HG02852 (cell line): Measurements from ENCODE around the gene C6orf120.

Experiments used
- ATAC-seq: cut with Tn5 transposase; IDR thresholded peaks from one replicate; pipeline ENCODE4 v1.9.1; 2021; ENCODE audit warnings: mild to moderate bottlenecking, moderate library complexity; ENCODE audit not compliant: unreplicated experiment

Gene C6orf120

DNA sequence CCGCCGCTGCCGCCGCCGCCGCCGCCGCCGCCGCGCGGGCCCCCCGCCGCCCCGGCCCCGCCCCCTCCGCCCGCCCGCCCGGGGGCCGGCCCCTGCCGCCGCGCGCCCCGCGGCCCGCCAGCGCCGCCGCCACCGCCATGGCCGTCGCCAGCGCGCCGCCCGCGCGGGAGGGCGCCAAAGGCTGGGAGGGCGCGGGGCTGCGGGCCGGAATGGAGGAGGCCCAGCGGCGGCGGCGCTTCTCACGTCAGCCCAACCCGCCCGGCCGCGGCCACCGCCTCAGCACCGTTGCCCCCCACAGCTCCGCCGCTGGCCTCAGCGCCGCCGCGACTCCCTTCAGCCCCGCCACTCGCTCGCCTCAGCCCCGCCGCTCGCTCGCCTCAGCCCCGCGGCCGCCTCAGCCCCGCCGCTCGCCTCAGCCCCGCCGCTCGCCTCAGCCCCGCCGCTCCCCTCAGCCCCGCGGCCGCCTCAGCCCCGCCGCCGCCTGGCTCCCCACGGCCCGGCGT lies 22.1 kb downstream of the C6orf120 start:
- ATAC-seq, result peak; percentile 33

DNA sequence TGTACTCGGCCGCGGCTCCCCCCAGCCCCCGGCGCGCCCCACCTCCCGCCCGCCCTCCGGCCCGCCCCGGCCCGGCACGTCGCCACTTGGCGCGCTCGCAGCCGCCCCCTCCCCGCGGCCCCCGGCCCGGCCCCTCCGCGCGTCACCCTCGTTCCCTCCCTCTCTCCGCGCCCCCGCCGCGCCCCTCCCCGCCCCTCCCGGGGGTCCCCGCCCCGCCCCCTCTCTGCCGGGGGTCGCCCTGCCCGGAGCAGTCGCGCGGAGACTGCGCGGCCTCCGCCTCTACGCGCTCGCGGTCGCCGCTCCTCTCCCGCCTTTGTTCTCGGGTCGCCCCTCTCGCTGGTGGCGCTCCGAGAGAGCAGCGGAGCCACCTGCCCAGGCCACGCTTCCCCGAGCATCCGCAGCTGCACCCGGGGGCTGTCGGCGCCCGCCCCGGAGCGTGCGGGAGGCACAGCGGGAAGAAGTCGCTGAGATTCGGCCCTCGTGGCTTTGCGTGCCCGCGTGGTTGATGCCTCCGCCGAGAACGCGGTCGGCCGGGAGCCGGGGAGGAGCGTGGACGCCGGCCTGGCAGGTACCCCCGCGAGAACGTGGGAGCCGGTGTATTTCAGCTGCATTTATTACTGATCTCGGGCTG lies 22.7 kb downstream of the C6orf120 start, which contains the start of gene PHF10:
PHF10 (minus strand) TSS at position 7 of the 631 bp plus-strand sequence. CDS start 569 bp downstream, outside the sequence.
- ATAC-seq, result peak; percentile 50

DNA sequence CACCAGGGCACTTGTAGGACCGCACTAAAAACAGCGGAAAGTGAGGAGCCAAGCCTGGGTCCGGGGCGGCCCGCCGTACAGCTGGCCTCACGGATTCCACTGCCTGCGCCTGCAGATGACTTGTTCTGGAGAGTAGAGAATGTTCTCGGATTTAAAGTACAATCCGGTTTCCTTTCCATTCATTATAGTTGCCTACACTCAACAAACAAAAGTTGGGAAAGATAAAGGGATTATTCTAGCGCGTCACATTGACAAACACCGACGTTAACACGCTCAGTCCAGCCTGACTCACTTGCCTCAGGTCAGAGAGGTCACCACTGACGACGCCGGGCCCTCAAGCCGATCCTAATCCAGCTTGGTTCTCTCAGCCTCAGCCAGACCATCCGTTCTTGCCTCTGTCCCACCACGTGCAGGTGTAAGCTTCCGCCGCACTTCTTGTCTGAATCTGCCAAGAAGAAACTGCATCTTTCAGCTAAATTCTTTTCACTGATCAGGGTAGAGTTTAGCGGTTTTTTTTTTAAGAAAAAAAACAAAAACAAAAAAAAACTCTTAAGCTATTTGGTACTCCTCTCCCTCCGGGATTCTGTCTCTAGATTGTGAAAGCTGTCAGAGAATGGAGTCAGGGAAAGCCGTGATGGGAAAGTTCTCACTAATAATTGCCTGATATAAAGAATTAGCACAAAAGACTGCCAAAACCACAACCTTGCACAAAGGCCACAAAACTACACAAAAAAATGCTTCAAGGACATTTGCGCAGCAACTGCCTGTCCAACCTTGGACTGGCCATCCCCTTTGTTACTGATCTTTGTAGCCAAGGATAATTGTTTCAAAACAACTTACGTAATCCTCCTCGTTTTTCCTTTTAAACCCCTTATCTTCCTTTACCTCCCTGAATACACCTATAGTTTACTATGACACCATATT lies 23.5 kb downstream of the C6orf120 start:
- peak; percentile 11 for ATAC-seq

DNA sequence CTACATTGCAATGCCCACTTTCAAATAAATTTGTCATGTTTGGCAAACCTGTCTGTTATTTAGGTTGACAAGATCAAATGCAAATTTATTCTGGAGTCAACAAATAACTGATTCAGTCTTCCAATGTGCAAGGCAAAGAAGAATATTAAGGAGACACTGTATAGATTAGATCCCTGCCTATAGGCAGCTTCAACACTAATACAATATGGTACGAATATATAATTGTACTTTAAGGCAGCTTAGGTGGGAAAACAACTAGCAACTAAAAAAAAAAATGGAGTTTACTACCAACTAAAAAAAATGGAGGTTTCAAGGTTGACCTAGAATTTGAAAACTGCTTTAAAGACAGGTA lies 24.1 kb downstream of the C6orf120 start:
- ATAC-seq, result no peak

DNA sequence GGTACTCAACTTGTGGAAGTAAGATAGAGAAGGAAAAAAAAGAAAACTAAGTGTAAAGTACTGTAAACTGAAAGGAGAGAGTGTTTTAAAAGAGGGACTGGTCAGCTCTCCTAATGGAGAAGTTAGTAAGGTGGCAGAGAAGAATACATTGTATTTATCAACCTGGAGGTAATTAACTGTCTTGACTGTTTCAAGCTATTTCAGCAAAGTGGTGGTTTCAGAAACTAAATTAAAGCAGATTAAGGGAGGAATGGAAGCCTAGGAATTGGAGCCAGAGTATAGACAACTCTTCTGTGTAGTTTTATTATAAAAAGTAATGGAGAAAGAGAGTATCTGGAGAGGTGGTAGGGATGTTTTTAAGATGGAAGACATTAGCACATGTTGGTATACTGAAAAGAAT lies 25.0 kb downstream of the C6orf120 start:
- no peak for ATAC-seq

DNA sequence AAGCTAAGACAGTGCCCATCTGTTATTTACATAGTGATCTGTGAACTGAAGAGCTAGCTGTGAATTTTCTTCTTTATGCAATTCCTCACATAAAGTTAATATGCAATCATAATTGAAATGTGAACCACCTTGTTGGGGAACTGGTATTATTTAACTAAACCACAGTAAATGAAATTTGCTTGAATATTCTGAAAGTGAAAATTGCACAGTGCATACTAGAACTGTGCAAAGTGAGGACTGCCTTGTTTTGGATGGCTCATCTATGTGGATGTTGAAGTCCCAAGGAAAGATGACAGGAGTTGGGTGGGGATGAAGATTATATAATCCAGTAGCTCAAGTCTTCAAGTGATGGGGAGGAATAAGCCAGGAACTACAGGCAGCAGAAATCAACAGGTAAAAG lies 28.0 kb downstream of the C6orf120 start:
- no peak for ATAC-seq

DNA sequence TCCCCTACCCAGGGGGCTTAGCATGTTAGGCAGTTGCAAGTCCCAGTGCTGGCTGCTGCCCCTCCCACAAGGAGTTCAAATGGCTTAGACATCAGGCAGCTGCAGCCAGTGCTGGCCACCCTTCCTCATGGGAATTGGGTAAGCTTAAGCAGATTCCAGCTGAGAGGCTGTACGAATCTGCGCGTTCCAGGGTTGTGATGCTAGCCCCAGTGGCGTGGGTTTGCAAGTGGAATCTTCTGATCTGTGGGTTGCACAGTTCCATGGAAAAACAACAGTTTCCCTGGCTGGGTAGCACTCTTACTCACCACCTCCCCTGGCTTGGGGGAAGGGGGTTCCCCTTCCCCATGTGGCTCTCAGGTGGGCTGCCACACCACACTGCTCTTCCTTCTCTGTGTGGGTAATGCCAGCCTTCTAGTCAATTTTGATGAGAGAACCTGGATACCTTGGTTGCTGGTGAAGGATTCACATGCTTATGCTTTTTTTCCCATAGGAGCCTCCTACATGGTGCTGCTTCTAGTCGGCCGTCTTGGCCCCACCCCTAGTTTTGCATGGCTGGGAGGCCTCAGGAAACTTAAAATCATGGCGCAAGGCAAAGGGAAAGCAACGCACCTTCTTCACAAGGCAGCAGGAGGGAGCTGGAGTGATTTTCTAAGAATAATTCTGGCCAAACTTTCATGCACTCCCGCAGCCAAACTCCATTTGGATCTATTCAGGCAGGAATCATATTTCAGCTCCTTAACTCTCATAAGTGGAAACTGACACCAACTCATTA lies 36.5 kb downstream of the C6orf120 start:
- ATAC-seq, result no peak

DNA sequence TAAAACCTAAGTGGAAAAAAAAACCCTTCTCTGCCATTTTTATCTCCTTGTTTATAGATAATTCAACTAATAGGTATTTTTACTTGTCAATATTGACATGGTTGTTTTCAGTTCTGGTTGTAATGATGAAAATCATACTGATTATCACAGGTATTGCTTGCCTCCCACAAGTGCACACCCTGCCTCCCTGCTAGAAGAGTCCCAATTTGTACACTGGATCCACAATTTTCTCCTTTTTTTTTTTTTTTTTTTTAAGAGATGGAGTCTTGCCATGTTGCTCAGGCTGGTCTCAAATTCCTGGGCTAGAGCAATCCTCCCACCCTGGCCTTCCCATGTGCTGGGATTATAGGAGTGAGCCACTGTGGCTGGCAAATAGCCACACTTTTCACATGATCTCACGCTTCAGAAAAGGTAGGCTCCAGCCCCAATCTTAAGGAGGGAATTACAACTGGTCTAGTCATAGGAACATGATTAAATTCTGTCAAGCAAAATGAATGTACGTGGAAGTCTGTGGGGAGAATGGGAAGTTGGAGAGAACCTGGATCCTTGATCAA lies 37.1 kb downstream of the C6orf120 start:
- no peak for ATAC-seq

DNA sequence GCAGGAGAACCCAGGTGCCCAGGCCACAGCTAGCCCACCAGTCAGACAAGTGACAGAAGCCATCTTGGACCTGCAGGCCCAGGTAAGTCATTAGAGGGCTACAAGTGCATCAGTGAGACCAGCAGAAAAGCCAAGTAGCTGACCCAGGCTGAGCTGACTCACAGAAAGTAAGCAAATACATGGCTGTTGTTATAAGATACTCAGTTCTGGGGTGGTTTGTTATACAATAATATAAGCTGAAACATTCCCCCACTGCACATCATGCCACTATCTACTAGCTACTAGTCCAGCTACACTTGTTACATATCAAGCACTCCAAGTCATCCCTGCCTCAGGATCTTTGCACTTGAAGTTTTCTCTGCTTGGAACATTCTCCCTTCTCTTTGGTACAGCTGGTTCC lies 39.4 kb downstream of the C6orf120 start:
- ATAC-seq, result no peak

DNA sequence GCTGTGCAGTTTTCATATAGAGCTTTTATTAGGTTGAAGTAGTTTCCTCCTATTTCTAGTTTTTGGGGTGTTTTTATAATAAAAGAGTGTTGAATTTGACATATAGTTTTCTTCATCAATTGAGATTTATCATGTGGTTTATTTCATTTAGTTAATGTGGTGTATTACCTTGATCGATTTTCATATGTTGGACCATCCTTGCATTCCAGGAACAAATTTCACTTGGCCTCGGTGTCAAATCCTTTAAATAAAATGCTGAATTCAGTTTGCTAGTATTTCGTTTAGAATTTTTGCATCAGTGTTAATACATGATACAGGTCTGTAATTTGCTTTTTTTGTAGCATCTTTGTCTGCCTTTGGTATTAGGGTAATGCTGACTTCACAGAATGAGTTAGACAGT lies 43.5 kb downstream of the C6orf120 start:
- no peak for ATAC-seq

DNA sequence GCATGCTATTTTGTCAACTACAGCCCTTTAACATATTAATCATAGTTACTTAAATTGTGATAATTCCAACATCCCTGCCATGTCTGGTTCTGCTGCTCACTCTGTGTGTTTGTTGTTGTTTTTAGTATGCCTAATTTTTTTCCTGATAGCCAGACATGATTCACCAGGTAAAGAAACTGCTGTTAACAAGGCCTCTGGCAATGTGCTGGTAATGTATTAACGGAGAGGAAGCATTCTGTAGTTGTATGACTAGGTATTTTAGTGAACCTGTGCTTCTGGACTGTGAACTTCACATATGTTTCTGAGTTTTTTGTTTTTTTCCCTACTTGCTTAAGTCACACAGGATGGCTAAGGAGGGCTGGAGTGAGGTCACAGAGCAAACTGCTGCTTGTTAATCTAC lies 44.6 kb downstream of the C6orf120 start:
- no peak for ATAC-seq

DNA sequence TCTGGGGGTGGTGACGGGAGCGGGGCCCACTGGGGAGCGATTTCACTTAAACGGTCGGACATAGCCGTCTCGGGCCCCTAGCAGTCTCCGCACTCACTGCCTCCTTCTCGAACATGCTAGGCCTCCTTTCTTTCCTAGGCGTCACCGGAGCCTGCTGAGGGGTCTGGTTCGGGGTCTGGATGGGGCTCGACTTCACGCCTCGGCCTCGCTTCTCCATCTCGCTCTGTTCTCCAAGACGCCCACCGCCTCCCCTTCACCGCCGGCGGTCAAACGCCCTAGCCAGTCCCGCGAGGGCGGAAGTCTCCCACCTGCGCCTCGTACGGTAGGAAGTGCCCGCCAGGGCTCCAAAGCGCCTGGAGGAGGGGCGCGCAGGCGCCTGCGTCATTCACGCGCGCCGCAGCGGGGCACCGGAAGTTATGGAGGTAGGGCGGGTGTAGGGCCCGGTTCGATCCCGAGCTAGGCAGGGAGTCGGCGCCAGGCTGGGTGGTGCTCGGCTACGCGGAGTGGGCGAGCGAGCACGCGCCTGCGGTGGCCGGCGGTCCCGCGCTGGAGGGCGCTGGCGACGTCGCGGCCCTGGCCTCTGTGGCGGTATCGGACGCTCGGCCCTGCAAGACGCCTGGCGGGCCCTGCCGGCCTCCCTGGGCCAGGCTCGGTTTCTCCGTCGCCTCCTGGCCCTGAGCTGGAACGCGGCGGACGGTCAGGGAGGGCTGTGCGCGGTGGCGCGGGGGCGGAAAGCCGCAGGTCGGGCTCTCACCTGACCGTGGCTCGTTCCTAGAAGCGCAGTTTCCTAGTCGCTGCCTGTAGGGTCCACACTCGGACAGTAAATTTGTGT lies 49.5 kb downstream of the C6orf120 start, which contains the start of the genes DYNLT2 and ERMARD:
DYNLT2 (minus strand) TSS at position 331 of the 832 bp plus-strand sequence; CDS start at position 217, 114 bp downstream.
ERMARD (plus strand) TSS at position 381 of the 832 bp plus-strand sequence; CDS start at position 417, 36 bp downstream.
- peak; percentile 94 for ATAC-seq

DNA sequence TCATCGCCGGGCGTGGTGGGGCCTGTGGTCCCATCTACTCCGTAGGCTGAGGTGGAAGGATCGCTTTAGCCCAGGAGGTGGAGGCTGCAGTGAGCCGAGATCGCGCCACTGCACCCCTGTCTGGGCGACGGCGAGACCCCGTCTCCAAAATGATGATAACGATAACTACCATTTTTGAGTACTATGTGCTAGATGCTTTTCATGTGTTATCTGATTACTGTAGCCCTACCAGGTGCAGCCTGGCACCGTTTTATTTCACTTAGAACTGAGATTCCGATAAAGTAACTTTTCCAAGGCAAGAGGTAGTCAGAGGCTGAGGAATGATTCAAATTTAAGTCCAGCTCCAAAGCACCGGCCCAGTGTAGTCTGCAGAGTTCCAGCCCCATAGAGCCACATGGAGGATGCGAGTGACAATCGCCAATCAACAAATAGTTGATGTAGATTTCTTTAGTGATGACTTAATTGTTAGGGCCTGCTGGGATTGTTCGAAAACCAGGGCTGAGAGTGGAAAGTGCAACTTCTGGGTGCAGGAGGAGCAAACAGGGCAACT lies 50.2 kb downstream of the C6orf120 start:
- no peak for ATAC-seq
